Fibroblast of lung (primary cell): Measurements from ENCODE around the gene ADAP1.

Source experiments
- EZH2 ChIP-seq: IDR thresholded peaks from 2 replicates; pipeline ENCODE4 v1.5.1; 2012; ENCODE audit warnings: low read length, control low read depth, mild to moderate bottlenecking; ENCODE audit errors: missing control alignments
- TF ChIP-seq, protein P1 (sequence below), 2 donors: IDR thresholded peaks in 1 of 2; conservative IDR thresholded peaks in 1 of 2; 1 replicate in 1 of 2; 2 replicates in 1 of 2; pipeline ENCODE4 v1.5.1; 2011 to 2012; ENCODE audit warnings: low read length in 2 of 2, control low read depth in 1 of 2, inconsistent platforms in 1 of 2, low read depth in 1 of 2, mild to moderate bottlenecking in 1 of 2

DNA sequence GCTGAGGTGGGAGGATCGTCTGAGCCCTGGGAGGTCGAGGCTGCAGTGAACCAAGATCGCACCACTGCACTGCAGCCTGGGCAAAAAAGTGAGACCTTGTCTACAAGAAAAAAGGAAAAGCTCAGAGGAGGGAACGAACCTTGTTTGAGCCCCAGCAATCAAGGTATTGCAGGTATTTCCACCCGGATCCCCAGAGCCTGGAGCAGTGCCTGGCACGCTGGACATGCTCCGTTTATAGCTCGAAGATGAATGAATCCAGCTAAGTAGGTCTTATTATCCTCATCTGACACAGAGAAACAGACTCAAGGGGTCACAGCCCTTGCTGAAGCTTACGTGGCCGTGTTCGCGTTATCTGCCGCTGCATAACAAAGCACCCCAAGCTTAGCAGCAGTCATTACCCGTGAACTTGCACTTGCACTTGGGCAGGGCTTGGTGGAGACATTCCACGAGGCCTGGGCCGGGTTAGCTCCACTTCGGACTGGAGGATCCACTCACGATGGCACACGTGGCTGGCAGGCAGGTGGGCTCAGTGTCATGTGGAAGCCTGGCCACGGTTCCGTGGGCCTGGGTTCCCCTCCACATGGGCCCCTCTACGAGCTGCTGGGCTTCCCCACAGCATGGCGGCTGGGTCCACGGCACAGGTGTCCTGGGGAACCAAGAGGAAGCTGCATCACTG is 24.1 kb upstream of the ADAP1 start:
- TF ChIP-seq, protein P1, sequence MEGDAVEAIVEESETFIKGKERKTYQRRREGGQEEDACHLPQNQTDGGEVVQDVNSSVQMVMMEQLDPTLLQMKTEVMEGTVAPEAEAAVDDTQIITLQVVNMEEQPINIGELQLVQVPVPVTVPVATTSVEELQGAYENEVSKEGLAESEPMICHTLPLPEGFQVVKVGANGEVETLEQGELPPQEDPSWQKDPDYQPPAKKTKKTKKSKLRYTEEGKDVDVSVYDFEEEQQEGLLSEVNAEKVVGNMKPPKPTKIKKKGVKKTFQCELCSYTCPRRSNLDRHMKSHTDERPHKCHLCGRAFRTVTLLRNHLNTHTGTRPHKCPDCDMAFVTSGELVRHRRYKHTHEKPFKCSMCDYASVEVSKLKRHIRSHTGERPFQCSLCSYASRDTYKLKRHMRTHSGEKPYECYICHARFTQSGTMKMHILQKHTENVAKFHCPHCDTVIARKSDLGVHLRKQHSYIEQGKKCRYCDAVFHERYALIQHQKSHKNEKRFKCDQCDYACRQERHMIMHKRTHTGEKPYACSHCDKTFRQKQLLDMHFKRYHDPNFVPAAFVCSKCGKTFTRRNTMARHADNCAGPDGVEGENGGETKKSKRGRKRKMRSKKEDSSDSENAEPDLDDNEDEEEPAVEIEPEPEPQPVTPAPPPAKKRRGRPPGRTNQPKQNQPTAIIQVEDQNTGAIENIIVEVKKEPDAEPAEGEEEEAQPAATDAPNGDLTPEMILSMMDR (conservative IDR thresholded peaks at IDR 0.05 in 1 of 2, IDR thresholded peaks at IDR 0.05 in 1 of 2; ENCODE audit: low read depth in 1 of 2, low read length in 2 of 2): no peak
- no peak for TF ChIP-seq EZH2
